DND-41 (cell line): Measurements from ENCODE around the gene SLC27A4.

Experiments
- ATAC-seq: fragments of 200-7000 bp; cut with Tn5 transposase; 3 replicates; pipeline ENCODE4 v1.9.1; 2021; ENCODE audit warnings: low read depth; ENCODE audit not compliant: insufficient read depth
- DNase-seq: peaks from one replicate; pipeline ENCODE4 v3.0.0-alpha.2; 2020
- H2AFZ ChIP-seq: 2 replicates; pipeline ENCODE4 v1.6.0; 2012; ENCODE audit warnings: low read depth, low read length
- H3K27ac ChIP-seq: 2 replicates; pipeline ENCODE4 v1.5.1; 2012; ENCODE audit warnings: low read length, inconsistent platforms
- H3K27me3 ChIP-seq: fragments of 200-600 bp; sonication (generic); 2 replicates; pipeline ENCODE4 v1.6.0; 2012; ENCODE audit warnings: low read length, mild to moderate bottlenecking, inconsistent platforms; ENCODE audit not compliant: insufficient read depth, poor library complexity
- H3K36me3 ChIP-seq: 2 replicates; pipeline ENCODE4 v1.5.1; 2012; ENCODE audit warnings: low read length, inconsistent platforms; ENCODE audit not compliant: insufficient read depth
- H3K4me1 ChIP-seq: 2 replicates; pipeline ENCODE4 v1.5.1; 2012; ENCODE audit warnings: mild to moderate bottlenecking, low read length; ENCODE audit not compliant: insufficient read depth
- H3K4me2 ChIP-seq: 2 replicates; pipeline ENCODE4 v1.6.0; 2012; ENCODE audit warnings: mild to moderate bottlenecking, moderate library complexity, low read length, inconsistent platforms; ENCODE audit not compliant: insufficient read depth
- H3K4me3 ChIP-seq, 2 experiments: fragments of 200-600 bp in 1 of 2; shearing (Covaris generic) in 1 of 2; 2 replicates each; pipeline ENCODE4 v1.5.1; 2012 to 2016; ENCODE audit warnings: inconsistent platforms in 2 of 2, low read length in 2 of 2, mild to moderate bottlenecking in 2 of 2, low read depth in 1 of 2, moderate library complexity in 1 of 2
- H3K79me2 ChIP-seq: 2 replicates; pipeline ENCODE4 v1.6.0; 2012; ENCODE audit warnings: low read length, inconsistent platforms; ENCODE audit not compliant: insufficient read depth
- H3K9ac ChIP-seq: 2 replicates; pipeline ENCODE4 v1.6.0; 2012; ENCODE audit warnings: low read depth, mild to moderate bottlenecking, inconsistent platforms, low read length, moderate library complexity
- H3K9me3 ChIP-seq: 2 replicates; pipeline ENCODE4 v1.5.1; 2012; ENCODE audit warnings: low read length, moderate library complexity, mild to moderate bottlenecking, inconsistent platforms; ENCODE audit not compliant: insufficient read depth, severe bottlenecking
- H4K20me1 ChIP-seq: 2 replicates; pipeline ENCODE4 v1.6.0; 2012; ENCODE audit warnings: low read length; ENCODE audit not compliant: insufficient read depth
- EZH2 ChIP-seq: IDR thresholded peaks from 3 replicates; pipeline ENCODE4 v1.6.1; 2012; ENCODE audit warnings: borderline replicate concordance, low read depth, mild to moderate bottlenecking, moderate library complexity, low read length, inconsistent platforms; ENCODE audit not compliant: severe bottlenecking
- TF ChIP-seq, protein P1 (sequence below): IDR thresholded peaks from 2 replicates; pipeline ENCODE4 v1.5.1; 2012; ENCODE audit warnings: borderline replicate concordance, low read length, moderate library complexity, mild to moderate bottlenecking; ENCODE audit not compliant: poor library complexity, severe bottlenecking; ENCODE audit errors: extremely low read depth

Gene SLC27A4

GRCh38 chr9:128310461-128310860 is 29.9 kb upstream of the SLC27A4 start:
- H2AFZ ChIP-seq = no peak overlapping the region
- ATAC-seq (no peak), DNase-seq (no peak)
- no peak overlapping the region for H3K4me3 ChIP-seq
- H3K4me1 ChIP-seq = no peaks in the 10 kb centered on the region
- no peaks in the 10 kb centered on the region for H3K79me2 ChIP-seq
- TF ChIP-seq, protein P1, sequence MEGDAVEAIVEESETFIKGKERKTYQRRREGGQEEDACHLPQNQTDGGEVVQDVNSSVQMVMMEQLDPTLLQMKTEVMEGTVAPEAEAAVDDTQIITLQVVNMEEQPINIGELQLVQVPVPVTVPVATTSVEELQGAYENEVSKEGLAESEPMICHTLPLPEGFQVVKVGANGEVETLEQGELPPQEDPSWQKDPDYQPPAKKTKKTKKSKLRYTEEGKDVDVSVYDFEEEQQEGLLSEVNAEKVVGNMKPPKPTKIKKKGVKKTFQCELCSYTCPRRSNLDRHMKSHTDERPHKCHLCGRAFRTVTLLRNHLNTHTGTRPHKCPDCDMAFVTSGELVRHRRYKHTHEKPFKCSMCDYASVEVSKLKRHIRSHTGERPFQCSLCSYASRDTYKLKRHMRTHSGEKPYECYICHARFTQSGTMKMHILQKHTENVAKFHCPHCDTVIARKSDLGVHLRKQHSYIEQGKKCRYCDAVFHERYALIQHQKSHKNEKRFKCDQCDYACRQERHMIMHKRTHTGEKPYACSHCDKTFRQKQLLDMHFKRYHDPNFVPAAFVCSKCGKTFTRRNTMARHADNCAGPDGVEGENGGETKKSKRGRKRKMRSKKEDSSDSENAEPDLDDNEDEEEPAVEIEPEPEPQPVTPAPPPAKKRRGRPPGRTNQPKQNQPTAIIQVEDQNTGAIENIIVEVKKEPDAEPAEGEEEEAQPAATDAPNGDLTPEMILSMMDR = no peak
- TF ChIP-seq EZH2 = no peak
- no peak overlapping the region for H3K27ac ChIP-seq
- no peak overlapping the region for H3K9ac ChIP-seq
- no peak overlapping the region for H3K4me2 ChIP-seq
- H3K27me3 ChIP-seq = no peaks in the 10 kb centered on the region
- no peaks in the 10 kb centered on the region for H3K9me3 ChIP-seq
- no peaks in the 10 kb centered on the region for H4K20me1 ChIP-seq
- peaks cover 43% of the 10 kb centered on the region for H3K36me3 ChIP-seq

DNA sequence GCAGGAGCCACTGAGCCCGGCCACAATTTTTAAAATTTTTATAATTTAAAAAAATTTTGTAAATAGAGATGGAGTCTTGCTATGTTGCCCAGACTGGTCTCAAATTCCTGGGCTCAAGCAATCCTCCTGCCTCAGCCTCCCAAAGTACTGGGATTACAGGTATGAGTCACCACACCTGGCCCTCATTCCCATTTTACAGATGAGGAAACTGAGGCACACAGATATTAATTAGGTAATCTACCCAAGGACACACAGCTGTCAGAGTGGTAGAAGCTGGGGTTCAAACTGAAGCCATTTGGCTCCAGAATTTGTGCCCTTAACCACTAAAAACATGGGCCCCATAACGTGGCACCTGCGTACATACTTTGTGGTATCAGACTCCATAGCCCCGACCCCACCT is 25.6 kb upstream of the SLC27A4 start:
- ATAC-seq = no peak
- H2AFZ ChIP-seq = no peak overlapping the region
- H3K36me3 ChIP-seq = peaks cover 56% of the 10 kb centered on the region
- H3K9me3 ChIP-seq = no peaks in the 10 kb centered on the region
- no peak for DNase-seq
- H3K4me3 ChIP-seq = no peak overlapping the region
- no peaks in the 10 kb centered on the region for H3K27me3 ChIP-seq
- no peak overlapping the region for H3K27ac ChIP-seq
- TF ChIP-seq EZH2 = no peak
- H3K79me2 ChIP-seq = no peaks in the 10 kb centered on the region
- no peaks in the 10 kb centered on the region for H3K4me1 ChIP-seq
- no peaks in the 10 kb centered on the region for H4K20me1 ChIP-seq
- H3K4me2 ChIP-seq = no peak overlapping the region
- H3K9ac ChIP-seq = no peak overlapping the region

GRCh38 chr9:128316421-128316820 is 23.9 kb upstream of the SLC27A4 start:
- H3K27me3 ChIP-seq = no peaks in the 10 kb centered on the region
- DNase-seq (no peak), ATAC-seq (no peak)
- no peak overlapping the region for H3K4me2 ChIP-seq
- no peaks in the 10 kb centered on the region for H4K20me1 ChIP-seq
- H3K4me1 ChIP-seq = peaks cover 6% of the 10 kb centered on the region
- H3K9ac ChIP-seq = no peak overlapping the region
- no peaks in the 10 kb centered on the region for H3K9me3 ChIP-seq
- TF ChIP-seq EZH2 = no peak
- TF ChIP-seq, protein P1 = no peak
- H3K27ac ChIP-seq = no peak overlapping the region
- H3K4me3 ChIP-seq = no peak overlapping the region
- H3K79me2 ChIP-seq = peaks cover 6% of the 10 kb centered on the region
- no peak overlapping the region for H2AFZ ChIP-seq
- peaks cover 39% of the 10 kb centered on the region for H3K36me3 ChIP-seq

DNA sequence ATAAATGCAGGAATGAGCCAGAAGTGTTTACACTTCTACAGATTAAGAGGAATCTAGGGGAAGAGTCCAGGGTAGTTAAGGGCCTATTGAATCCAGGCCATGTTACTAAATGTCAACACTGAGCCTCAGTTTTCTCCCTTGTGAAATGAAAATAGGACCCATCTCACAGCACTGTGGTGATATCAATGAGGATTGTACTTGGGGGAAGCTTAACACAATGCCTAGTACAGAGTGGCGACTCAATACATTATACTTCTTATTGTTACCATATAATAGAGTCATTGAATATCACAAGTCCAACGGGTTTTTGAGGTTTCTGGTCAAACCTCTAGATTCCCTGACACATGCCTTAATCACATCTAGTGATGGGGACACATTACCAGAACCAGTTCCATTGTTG is 22.7 kb upstream of the SLC27A4 start:
- H3K4me2 ChIP-seq = no peak overlapping the region
- no peak for ATAC-seq
- H3K9ac ChIP-seq = no peak overlapping the region
- DNase-seq = no peak
- H2AFZ ChIP-seq = no peak overlapping the region
- H3K27me3 ChIP-seq = no peaks in the 10 kb centered on the region
- TF ChIP-seq, protein P1 = no peak
- no peak for TF ChIP-seq EZH2
- H3K79me2 ChIP-seq = peaks cover 14% of the 10 kb centered on the region
- peaks cover 11% of the 10 kb centered on the region for H3K4me1 ChIP-seq
- H3K36me3 ChIP-seq = peaks cover 37% of the 10 kb centered on the region
- H3K4me3 ChIP-seq = no peak overlapping the region
- no peaks in the 10 kb centered on the region for H4K20me1 ChIP-seq
- no peak overlapping the region for H3K27ac ChIP-seq
- H3K9me3 ChIP-seq = no peaks in the 10 kb centered on the region
